GM23338 (cell line): ENCODE results near the gene SRGN. TPM values are rescaled to one million over a fixed set of nuclear protein-coding genes. Genes with fewer than 3 reads are reported as not detected.

Experiments
- ATAC-seq: fragments of 200-7000 bp; cut with Tn5 transposase; 3 replicates; pipeline ENCODE4 v1.9.1; 2020
- DNase-seq: peaks from one replicate; pipeline ENCODE4 v3.0.0-alpha.2; 2015; ENCODE audit warnings: low spot score
- H2AFZ ChIP-seq: fragments of 200-600 bp; sonication (generic); 2 replicates; pipeline ENCODE4 v1.8.0; 2016; ENCODE audit warnings: antibody characterized with exemption, mild to moderate bottlenecking, moderate library complexity
- H3F3A ChIP-seq: fragments of 200-600 bp; sonication (generic); replicated peaks from 2 replicates; pipeline ENCODE4 v1.8.0; 2017; ENCODE audit warnings: antibody characterized with exemption, mixed run types, low read depth
- H3K27ac ChIP-seq: fragments of 200-600 bp; sonication (generic); 2 replicates; pipeline ENCODE4 v1.6.1; 2016; ENCODE audit warnings: low read depth
- H3K27me3 ChIP-seq: fragments of 200-600 bp; sonication (generic); 2 replicates; pipeline ENCODE4 v1.8.0; 2016; ENCODE audit warnings: mild to moderate bottlenecking, mixed run types, moderate library complexity; ENCODE audit not compliant: insufficient read depth
- H3K36me3 ChIP-seq: fragments of 200-600 bp; sonication (generic); 2 replicates; pipeline ENCODE4 v1.8.0; 2016; ENCODE audit warnings: mild to moderate bottlenecking; ENCODE audit not compliant: insufficient read depth
- H3K4me1 ChIP-seq: fragments of 200-600 bp; sonication (generic); 2 replicates; pipeline ENCODE4 v1.8.0; 2016; ENCODE audit warnings: mild to moderate bottlenecking, moderate library complexity; ENCODE audit not compliant: insufficient read depth
- H3K4me2 ChIP-seq: fragments of 200-600 bp; sonication (generic); 2 replicates; pipeline ENCODE4 v1.7.1; 2017; ENCODE audit warnings: mixed run types
- H3K4me3 ChIP-seq: fragments of 200-600 bp; sonication (generic); 2 replicates; pipeline ENCODE4 v1.6.1; 2016; ENCODE audit warnings: mixed run types
- H3K79me2 ChIP-seq: fragments of 200-600 bp; sonication (generic); replicated peaks from 2 replicates; pipeline ENCODE4 v1.8.0; 2017; ENCODE audit warnings: mild to moderate bottlenecking; ENCODE audit not compliant: insufficient read depth
- H3K9me2 ChIP-seq: fragments of 200-600 bp; sonication (generic); 2 replicates; pipeline ENCODE4 v1.8.0; 2017; ENCODE audit not compliant: insufficient read depth
- H4K20me1 ChIP-seq: fragments of 200-600 bp; sonication (generic); replicated peaks from 2 replicates; pipeline ENCODE4 v1.8.0; 2017; ENCODE audit warnings: mild to moderate bottlenecking; ENCODE audit not compliant: insufficient read depth
- H3K27ac Mint-ChIP-seq: 2 replicates; pipeline ENCODE4 v1.8.0; 2020; ENCODE audit warnings: inconsistent platforms, mild to moderate bottlenecking, moderate library complexity, mixed read lengths
- H3K27me3 Mint-ChIP-seq: 3 replicates; pipeline ENCODE4 v1.8.0; 2022; ENCODE audit warnings: low read depth, mild to moderate bottlenecking, moderate library complexity, mixed read lengths, inconsistent platforms; ENCODE audit not compliant: insufficient read depth, poor library complexity
- H3K36me3 Mint-ChIP-seq: 3 replicates; pipeline ENCODE4 v1.8.0; 2021; ENCODE audit warnings: low read depth, mild to moderate bottlenecking, inconsistent platforms, moderate library complexity, mixed read lengths
- H3K4me1 Mint-ChIP-seq: 3 replicates; pipeline ENCODE4 v1.8.0; 2020; ENCODE audit warnings: mild to moderate bottlenecking, inconsistent platforms, mixed read lengths
- H3K4me3 Mint-ChIP-seq: 3 replicates; pipeline ENCODE4 v1.8.0; 2021; ENCODE audit warnings: moderate library complexity, mild to moderate bottlenecking, inconsistent platforms, mixed read lengths
- H3K9me3 Mint-ChIP-seq: 3 replicates; pipeline ENCODE4 v1.8.0; 2020; ENCODE audit warnings: moderate library complexity, mild to moderate bottlenecking, inconsistent platforms, mixed read lengths
- CREB1 ChIP-seq: fragments of 250-450 bp; sonication (Bioruptor Pico); IDR thresholded peaks from 2 replicates; pipeline ENCODE4 v1.5.0; 2020; ENCODE audit warnings: low read depth, mild to moderate bottlenecking, moderate library complexity
- EZH2 ChIP-seq: fragments of 200-600 bp; sonication (generic); IDR thresholded peaks from one replicate; pipeline ENCODE4 v1.8.0; 2017; ENCODE audit warnings: antibody characterized with exemption, mild to moderate bottlenecking, low read depth; ENCODE audit not compliant: unreplicated experiment
- EZH2phosphoT487 ChIP-seq: fragments of 200-600 bp; sonication (generic); IDR thresholded peaks from one replicate; pipeline ENCODE4 v1.8.1; 2018; ENCODE audit warnings: antibody characterized with exemption; ENCODE audit not compliant: unreplicated experiment
- JUNB ChIP-seq: IDR thresholded peaks from one replicate; pipeline ENCODE4 v1.6.1; 2016; ENCODE audit warnings: antibody characterized with exemption; ENCODE audit not compliant: unreplicated experiment
- NANOG ChIP-seq: IDR thresholded peaks from 2 replicates; pipeline ENCODE4 v1.6.1; 2016; ENCODE audit warnings: antibody characterized with exemption, borderline replicate concordance
- POLR2AphosphoS5 ChIP-seq: IDR thresholded peaks from 2 replicates; pipeline ENCODE4 v1.6.1; 2016; ENCODE audit warnings: antibody characterized with exemption, low read depth
- STAT1 ChIP-seq: IDR thresholded peaks from one replicate; pipeline ENCODE4 v1.6.1; 2016; ENCODE audit warnings: antibody characterized with exemption; ENCODE audit not compliant: unreplicated experiment
- ZNF114 ChIP-seq: fragments of 250-450 bp; sonication (Bioruptor Pico); IDR thresholded peaks from 2 replicates; pipeline ENCODE4 v1.5.0; 2020; ENCODE audit warnings: mild to moderate bottlenecking, moderate library complexity
- ZNF331 ChIP-seq: fragments of 250-450 bp; sonication (Bioruptor Pico); IDR thresholded peaks from 2 replicates; pipeline ENCODE4 v1.5.0; 2020; ENCODE audit warnings: low read depth, mild to moderate bottlenecking, moderate library complexity
- polyA plus RNA-seq: library from polyadenylated mRNA; unstranded; fragments of >200 nt; fragmentation: Nextera tagmentation; extraction: Ambion mirVana; gene quantifications from 2 replicates; pipeline ENCODE4 v1.2.1, GENCODE V29; 2016
- total RNA-seq: library from RNA; depleted of rRNA; stranded (reverse); fragments of >200 nt; shearing (Covaris generic); gene quantifications from 2 replicates; pipeline ENCODE4 v1.2.3, GENCODE V29; 2014
- TF ChIP-seq, protein P1 (sequence below): IDR thresholded peaks from 2 replicates; pipeline ENCODE4 v1.6.1; 2016; ENCODE audit warnings: antibody characterized with exemption
- TF ChIP-seq, protein P2 (sequence below): IDR thresholded peaks from one replicate; pipeline ENCODE4 v1.6.1; 2018; ENCODE audit warnings: antibody characterized with exemption; ENCODE audit not compliant: unreplicated experiment
- TF ChIP-seq, protein P3 (sequence below), 2 experiments: fragments of 200-600 bp in 1 of 2; sonication (generic) in 1 of 2; conservative IDR thresholded peaks; 2 replicates each; pipeline versions ENCODE4 v1.5.1 to v1.6.1; 2016 to 2017; ENCODE audit warnings: antibody characterized with exemption in 2 of 2, low read depth in 2 of 2, mild to moderate bottlenecking in 2 of 2, moderate library complexity in 1 of 2
- TF ChIP-seq, protein P4 (sequence below): fragments of 250-450 bp; sonication (Bioruptor Pico); IDR thresholded peaks from 2 replicates; pipeline ENCODE4 v1.5.0; 2020; ENCODE audit warnings: mild to moderate bottlenecking, moderate library complexity

SRGN gene
- total and polyA plus RNA-seq, 2 experiments from 2014 or later, result not detected

DNA sequence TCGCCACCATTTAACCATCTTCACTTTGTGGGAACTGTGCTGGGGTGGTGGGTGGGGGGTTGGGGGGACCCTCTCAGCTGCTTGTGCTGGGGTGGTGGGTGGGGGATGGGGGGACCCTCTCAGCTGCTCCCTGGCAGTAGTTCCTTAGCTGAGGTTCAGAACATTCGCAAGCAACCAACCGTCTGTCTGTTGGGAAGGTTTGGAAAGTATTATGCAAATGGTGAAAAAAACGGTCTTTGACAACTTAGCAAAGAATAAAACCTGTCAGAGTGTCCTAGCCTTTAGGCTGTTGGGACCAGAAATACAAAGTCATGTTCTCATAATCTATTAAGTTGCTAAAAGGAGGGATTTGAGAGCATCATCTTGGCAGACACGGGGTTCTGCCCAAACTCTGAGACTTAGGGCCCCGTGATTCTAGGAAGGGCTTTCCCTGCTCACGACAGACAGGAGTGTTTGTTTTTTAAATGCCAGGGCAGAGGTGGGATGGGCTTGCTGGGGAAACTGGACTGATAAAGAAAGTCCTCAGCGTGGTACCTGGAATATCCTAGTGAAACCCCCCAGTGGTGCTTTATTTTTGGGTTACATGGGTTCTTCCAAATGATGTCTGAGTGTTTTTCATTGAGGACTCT lies 14.1 kb upstream of the SRGN start:
- Histone ChIP-seq H4K20me1 (no peaks in the 10 kb centered on the region), H3K4me1 (no peaks in the 10 kb centered on the region), H3K4me2 (no peak overlapping the region), H3K27me3 (no peaks in the 10 kb centered on the region), H2AFZ (no peak overlapping the region), H3K9me2 (no peaks in the 10 kb centered on the region), H3K36me3 (no peaks in the 10 kb centered on the region), H3F3A (no peaks in the 10 kb centered on the region), H3K79me2 (no peaks in the 10 kb centered on the region), H3K27ac (no peak overlapping the region), H3K4me3 (no peak overlapping the region)
- Mint-ChIP-seq H3K27me3 (peaks cover under 1% of the 10 kb centered on the region), H3K9me3 (no peaks in the 10 kb centered on the region), H3K27ac (no peak overlapping the region), H3K36me3 (no peaks in the 10 kb centered on the region), H3K4me3 (no peak overlapping the region), H3K4me1 (peaks cover 11% of the 10 kb centered on the region; the same call in 2 of the 3 replicates)
- TF ChIP-seq STAT1 (no peak), POLR2AphosphoS5 (no peak), CREB1 (CRISPR knock-in tag) (no peak), ZNF331 (no peak), EZH2phosphoT487 (no peak), ZNF114 (CRISPR knock-in tag) (no peak), NANOG (no peak), JUNB (no peak), EZH2 (no peak)
- TF ChIP-seq, protein P1, sequence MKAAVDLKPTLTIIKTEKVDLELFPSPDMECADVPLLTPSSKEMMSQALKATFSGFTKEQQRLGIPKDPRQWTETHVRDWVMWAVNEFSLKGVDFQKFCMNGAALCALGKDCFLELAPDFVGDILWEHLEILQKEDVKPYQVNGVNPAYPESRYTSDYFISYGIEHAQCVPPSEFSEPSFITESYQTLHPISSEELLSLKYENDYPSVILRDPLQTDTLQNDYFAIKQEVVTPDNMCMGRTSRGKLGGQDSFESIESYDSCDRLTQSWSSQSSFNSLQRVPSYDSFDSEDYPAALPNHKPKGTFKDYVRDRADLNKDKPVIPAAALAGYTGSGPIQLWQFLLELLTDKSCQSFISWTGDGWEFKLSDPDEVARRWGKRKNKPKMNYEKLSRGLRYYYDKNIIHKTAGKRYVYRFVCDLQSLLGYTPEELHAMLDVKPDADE, result no peak
- TF ChIP-seq, protein P2, sequence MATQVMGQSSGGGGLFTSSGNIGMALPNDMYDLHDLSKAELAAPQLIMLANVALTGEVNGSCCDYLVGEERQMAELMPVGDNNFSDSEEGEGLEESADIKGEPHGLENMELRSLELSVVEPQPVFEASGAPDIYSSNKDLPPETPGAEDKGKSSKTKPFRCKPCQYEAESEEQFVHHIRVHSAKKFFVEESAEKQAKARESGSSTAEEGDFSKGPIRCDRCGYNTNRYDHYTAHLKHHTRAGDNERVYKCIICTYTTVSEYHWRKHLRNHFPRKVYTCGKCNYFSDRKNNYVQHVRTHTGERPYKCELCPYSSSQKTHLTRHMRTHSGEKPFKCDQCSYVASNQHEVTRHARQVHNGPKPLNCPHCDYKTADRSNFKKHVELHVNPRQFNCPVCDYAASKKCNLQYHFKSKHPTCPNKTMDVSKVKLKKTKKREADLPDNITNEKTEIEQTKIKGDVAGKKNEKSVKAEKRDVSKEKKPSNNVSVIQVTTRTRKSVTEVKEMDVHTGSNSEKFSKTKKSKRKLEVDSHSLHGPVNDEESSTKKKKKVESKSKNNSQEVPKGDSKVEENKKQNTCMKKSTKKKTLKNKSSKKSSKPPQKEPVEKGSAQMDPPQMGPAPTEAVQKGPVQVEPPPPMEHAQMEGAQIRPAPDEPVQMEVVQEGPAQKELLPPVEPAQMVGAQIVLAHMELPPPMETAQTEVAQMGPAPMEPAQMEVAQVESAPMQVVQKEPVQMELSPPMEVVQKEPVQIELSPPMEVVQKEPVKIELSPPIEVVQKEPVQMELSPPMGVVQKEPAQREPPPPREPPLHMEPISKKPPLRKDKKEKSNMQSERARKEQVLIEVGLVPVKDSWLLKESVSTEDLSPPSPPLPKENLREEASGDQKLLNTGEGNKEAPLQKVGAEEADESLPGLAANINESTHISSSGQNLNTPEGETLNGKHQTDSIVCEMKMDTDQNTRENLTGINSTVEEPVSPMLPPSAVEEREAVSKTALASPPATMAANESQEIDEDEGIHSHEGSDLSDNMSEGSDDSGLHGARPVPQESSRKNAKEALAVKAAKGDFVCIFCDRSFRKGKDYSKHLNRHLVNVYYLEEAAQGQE, result no peak
- TF ChIP-seq, protein P3, sequence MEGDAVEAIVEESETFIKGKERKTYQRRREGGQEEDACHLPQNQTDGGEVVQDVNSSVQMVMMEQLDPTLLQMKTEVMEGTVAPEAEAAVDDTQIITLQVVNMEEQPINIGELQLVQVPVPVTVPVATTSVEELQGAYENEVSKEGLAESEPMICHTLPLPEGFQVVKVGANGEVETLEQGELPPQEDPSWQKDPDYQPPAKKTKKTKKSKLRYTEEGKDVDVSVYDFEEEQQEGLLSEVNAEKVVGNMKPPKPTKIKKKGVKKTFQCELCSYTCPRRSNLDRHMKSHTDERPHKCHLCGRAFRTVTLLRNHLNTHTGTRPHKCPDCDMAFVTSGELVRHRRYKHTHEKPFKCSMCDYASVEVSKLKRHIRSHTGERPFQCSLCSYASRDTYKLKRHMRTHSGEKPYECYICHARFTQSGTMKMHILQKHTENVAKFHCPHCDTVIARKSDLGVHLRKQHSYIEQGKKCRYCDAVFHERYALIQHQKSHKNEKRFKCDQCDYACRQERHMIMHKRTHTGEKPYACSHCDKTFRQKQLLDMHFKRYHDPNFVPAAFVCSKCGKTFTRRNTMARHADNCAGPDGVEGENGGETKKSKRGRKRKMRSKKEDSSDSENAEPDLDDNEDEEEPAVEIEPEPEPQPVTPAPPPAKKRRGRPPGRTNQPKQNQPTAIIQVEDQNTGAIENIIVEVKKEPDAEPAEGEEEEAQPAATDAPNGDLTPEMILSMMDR (conservative IDR thresholded peaks at IDR 0.05; ENCODE audit: low read depth in 2 of 2), result no peak
- TF ChIP-seq, protein P4, sequence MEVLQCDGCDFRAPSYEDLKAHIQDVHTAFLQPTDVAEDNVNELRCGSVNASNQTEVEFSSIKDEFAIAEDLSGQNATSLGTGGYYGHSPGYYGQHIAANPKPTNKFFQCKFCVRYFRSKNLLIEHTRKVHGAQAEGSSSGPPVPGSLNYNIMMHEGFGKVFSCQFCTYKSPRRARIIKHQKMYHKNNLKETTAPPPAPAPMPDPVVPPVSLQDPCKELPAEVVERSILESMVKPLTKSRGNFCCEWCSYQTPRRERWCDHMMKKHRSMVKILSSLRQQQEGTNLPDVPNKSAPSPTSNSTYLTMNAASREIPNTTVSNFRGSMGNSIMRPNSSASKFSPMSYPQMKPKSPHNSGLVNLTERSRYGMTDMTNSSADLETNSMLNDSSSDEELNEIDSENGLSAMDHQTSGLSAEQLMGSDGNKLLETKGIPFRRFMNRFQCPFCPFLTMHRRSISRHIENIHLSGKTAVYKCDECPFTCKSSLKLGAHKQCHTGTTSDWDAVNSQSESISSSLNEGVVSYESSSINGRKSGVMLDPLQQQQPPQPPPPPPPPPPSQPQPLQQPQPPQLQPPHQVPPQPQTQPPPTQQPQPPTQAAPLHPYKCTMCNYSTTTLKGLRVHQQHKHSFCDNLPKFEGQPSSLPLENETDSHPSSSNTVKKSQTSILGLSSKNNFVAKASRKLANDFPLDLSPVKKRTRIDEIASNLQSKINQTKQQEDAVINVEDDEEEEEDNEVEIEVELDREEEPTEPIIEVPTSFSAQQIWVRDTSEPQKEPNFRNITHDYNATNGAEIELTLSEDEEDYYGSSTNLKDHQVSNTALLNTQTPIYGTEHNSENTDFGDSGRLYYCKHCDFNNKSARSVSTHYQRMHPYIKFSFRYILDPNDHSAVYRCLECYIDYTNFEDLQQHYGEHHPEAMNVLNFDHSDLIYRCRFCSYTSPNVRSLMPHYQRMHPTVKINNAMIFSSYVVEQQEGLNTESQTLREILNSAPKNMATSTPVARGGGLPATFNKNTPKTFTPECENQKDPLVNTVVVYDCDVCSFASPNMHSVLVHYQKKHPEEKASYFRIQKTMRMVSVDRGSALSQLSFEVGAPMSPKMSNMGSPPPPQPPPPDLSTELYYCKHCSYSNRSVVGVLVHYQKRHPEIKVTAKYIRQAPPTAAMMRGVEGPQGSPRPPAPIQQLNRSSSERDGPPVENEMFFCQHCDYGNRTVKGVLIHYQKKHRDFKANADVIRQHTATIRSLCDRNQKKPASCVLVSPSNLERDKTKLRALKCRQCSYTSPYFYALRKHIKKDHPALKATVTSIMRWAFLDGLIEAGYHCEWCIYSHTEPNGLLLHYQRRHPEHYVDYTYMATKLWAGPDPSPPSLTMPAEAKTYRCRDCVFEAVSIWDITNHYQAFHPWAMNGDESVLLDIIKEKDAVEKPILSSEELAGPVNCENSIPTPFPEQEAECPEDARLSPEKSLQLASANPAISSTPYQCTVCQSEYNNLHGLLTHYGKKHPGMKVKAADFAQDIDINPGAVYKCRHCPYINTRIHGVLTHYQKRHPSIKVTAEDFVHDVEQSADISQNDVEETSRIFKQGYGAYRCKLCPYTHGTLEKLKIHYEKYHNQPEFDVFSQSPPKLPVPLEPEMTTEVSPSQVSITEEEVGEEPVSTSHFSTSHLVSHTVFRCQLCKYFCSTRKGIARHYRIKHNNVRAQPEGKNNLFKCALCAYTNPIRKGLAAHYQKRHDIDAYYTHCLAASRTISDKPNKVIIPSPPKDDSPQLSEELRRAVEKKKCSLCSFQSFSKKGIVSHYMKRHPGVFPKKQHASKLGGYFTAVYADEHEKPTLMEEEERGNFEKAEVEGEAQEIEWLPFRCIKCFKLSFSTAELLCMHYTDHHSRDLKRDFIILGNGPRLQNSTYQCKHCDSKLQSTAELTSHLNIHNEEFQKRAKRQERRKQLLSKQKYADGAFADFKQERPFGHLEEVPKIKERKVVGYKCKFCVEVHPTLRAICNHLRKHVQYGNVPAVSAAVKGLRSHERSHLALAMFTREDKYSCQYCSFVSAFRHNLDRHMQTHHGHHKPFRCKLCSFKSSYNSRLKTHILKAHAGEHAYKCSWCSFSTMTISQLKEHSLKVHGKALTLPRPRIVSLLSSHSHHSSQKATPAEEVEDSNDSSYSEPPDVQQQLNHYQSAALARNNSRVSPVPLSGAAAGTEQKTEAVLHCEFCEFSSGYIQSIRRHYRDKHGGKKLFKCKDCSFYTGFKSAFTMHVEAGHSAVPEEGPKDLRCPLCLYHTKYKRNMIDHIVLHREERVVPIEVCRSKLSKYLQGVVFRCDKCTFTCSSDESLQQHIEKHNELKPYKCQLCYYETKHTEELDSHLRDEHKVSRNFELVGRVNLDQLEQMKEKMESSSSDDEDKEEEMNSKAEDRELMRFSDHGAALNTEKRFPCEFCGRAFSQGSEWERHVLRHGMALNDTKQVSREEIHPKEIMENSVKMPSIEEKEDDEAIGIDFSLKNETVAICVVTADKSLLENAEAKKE, result no peak
- ATAC-seq (no peak), DNase-seq (no peak)
